Posterior cingulate gyrus (tissue), 11 donors: ENCODE data around the gene SLC25A29.

Experiments used
- DNase-seq, 10 donors: peaks; one replicate each; pipeline versions ENCODE4 v3.0.0 to v3.0.0-alpha.2; 2020 to 2021; ENCODE audit warnings: mixed read lengths in 3 of 10
- intact Hi-C: fragments of 100-400 bp; cut with DNase I; formaldehyde crosslinking; loops from one replicate; pipeline ENCODE4 v1.15.1; 2023

Gene SLC25A29

GRCh38 chr14:100250732-100251465 is 55.3 kb downstream of the SLC25A29 start:
- no peak for DNase-seq
- intact Hi-C loops, result no loop called here

GRCh38 chr14:100246809-100247428 is 59.3 kb downstream of the SLC25A29 start:
- intact Hi-C loops, result no loop called here
- no peak for DNase-seq

GRCh38 chr14:100243020-100243419 is 63.2 kb downstream of the SLC25A29 start:
- intact Hi-C loops, result loop anchor here (5.0 kb wide), 1 partner anchor 64 kb away; the partner anchor contains the start of gene SLC25A29
- no peak for DNase-seq

- no peak for DNase-seq
- intact Hi-C loops, result loop anchor here (2.0 to 5.0 kb wide), 2 partner anchors 66 to 136 kb away; partner anchors contain the start of genes SLC25A29 and WDR25
These were observed 65.0 kb downstream of the SLC25A29 start for GRCh38 chr14:100241279-100241678.
